HG03460 (cell line): ENCODE data around the gene C9orf78.

Experiments used
- ATAC-seq: cut with Tn5 transposase; IDR thresholded peaks from one replicate; pipeline ENCODE4 v1.9.1; 2021; ENCODE audit not compliant: unreplicated experiment

Gene C9orf78, protein sequence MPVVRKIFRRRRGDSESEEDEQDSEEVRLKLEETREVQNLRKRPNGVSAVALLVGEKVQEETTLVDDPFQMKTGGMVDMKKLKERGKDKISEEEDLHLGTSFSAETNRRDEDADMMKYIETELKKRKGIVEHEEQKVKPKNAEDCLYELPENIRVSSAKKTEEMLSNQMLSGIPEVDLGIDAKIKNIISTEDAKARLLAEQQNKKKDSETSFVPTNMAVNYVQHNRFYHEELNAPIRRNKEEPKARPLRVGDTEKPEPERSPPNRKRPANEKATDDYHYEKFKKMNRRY

DNA sequence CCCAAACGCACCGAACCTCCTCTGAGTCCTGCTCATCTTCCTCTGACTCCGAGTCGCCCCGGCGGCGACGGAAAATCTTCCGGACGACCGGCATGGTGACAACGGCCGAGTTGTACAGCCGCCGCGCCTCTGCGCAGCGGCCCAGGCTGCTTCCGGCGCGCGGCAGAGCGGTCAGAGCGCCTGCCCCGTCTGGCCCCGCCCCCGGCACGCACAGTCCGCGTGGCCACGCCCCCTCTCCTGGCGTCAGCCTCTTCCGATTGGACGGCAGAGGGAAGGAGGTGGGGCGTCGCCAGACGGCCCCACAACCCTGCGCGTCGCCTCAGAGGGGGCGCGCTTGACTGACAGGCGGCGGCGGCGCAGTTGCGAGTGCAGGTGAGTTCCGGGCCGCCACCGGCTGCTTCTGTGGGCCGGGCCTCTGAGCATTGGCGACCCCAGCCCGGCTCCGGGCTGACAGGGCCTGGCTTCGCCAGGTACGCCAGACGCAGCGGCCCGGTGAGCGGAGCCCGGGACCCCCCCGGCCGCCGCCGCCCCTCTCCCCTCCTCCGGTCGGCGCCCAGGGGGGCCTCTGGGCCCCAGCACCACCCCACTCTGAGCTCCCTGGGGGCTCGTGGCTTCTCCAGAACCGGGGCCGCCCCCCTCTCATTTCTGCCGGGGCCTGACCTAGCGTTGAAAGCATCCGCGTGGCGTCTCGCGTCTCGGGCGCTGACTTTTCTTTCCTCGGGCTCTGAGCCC, at the start of gene C9orf78, which contains the start of gene USP20:
Gene C9orf78, minus strand, starts transcription at position 148 of the 732 bp plus-strand sequence. Its CDS starts 54 bp downstream, at position 94.
Gene USP20, plus strand, starts transcription at position 331 of the 732 bp plus-strand sequence. CDS start 17,098 bp downstream, outside the sequence.
- peak; percentile 93 for ATAC-seq

DNA sequence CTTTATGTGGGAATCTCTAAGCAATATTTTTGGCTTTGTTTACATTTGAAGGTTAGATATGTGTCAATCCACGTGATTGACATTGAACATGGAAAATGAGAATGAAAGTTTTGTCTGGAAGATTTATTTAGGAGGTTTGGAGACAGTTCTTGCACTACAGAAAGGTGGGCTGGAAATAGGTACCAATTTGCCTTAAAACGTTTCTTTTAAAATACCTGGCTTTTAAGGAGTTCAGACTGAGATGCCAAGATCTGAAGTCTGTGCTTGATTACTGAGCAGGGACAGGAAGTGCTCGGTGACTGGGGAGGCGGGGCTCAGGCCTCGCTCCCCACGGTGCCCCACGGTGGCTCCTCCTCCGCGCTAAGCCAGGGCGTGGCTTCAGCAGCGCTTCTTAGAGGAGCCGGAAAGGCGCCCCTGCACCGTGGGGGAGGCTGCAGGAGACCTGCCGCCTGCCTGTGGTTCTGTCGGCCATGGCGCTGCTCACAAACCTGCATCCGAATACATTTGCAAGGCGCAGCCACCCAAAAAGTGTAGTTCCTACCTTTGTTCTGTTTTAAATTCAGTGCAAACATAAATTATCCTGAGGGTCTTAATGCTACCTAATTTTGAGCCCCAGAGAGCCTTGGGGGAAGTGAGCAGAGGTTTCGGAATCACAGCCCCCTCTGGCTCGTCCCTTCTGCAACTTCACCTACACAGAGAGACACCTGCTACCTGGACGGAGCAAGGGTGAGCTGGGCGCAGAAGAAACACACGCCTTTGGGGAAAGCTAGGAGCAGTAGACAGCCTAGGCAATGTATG, 49.3 kb upstream of the C9orf78 start:
- peak; percentile 34 for ATAC-seq

DNA sequence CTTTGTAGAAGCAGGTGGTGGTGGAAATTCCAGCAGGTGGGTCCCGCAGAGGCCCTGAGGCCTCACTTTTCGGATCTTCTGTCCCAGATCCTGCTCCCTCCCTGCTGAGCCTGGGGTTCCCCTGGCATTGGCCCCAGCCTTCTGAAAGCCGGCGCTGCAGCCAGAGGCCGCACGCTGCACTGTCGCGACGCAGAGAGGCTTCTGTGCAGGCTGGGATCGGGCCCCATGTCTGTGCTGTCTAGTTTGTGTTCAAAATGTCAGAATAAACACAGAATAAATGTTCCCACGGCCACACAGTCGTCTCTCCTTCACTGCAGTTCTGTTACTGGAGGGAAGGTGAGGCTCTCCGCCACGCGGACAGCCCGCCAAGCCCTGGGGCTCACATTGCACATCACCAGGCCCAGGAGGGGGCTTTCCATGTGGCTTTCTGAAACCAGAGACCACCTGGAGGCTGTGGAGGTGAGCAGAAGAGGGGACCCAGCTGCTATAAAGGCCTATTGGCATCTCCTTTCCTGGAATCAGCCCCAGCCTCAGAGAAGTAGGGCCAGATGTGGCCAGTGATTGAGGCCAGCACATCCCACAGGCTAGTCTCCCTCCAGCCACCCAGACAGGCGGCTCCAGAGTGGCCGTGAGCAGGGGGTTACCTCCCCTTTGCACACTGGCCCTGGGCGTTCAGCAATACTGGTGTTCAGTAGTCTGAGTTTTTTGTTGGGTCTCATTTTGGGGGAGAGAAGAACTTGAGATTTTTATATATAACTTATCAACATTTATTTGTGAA, 46.7 kb upstream of the C9orf78 start:
- no peak for ATAC-seq

DNA sequence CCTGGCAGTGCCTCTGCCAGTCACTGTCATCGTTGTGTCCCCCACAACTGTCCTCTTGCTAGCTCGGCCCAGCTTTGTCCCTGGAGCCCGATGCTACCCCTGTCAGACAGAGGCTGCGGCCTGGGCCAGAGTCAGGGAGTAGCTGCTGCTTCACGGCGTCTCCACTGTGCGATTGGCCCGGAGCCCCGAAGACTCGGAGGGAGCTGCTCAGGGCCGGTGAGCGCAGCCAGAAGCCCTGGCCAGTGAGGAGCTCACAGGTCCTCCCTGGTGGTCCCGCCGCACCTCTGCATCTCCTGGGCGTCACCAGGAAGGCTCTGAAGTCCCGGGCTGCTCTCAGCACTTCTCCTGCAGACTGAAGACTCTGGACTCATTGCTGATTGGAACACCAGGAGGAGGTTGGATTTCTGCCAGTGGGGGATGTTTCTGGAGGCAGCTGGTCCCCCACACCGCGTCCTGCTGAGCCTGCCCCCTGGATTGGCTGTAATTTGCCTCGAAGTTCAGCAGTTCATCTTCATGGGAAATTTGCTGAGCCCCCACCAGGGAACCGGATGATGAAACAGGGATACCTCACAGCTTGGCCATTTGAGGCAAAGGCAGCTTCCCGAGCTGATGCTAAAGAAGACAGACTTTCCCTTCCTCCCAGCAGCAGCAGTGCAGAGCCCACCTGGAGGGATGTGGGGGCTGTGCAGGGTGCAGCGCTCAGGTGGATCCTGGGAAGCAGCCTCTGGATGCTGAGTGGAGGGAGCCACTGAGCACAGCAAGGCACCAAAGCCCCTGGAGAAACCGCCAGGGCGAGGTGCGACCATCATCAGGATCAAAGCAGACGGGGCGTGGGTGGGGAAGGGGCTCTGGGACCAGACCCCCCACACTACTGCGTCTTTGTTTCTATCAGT, 45.8 kb upstream of the C9orf78 start:
- ATAC-seq: no peak

DNA sequence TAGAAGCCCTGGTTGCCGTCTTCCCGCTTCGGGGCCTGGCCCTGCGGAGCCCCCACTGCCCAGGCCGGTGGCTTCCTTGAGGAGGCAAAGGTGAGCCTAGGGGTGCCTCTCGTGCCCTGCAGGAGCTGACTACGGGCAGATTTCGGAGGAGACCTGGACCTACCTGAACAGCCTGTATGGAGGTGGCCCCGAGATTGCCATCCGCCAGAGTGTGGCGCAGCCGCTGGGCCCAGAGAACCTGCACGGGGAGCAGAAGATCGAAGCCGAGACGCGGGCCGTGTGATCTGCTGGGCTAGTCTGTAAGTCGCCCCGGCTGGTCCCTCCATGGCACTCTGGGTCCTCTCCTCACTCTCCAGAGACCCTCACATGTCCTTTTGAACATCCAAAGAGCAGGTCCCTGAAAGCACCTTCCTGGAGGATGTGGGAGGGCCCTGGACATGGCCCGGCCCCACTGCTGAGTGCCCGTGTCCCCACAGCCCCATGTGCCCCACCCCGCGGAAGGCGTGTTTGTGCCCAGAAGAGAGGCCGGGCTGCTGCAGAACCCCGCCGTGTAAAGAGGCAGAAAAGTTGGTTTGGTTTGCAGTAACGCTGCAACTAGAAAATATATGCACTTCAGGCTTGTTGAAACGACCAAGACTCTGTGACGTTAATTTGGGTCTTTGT, 45.0 kb upstream of the C9orf78 start:
- no peak for ATAC-seq

GRCh38 chr9:129879103-129879699, 44.1 kb upstream of the C9orf78 start:
- no peak for ATAC-seq

DNA sequence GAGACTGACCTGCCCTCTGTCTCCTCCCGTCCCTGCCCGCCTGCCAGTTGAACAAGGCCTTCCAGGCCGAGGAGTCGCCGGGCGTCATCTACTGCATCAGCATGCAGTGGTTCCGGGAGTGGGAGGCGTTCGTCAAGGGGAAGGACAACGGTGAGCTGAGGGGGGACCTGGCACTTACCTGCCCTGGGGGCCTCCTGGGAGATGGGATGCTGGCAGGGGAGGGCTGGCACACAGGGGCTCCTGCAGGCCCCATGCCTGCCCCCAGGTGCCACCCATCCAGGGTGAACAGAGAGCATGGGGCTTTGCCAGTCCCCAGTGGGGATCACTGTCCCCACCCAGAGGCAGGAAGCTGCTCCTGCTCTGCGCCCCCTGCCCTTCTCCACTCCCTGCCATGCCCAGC, 43.2 kb upstream of the C9orf78 start:
- ATAC-seq: no peak

DNA sequence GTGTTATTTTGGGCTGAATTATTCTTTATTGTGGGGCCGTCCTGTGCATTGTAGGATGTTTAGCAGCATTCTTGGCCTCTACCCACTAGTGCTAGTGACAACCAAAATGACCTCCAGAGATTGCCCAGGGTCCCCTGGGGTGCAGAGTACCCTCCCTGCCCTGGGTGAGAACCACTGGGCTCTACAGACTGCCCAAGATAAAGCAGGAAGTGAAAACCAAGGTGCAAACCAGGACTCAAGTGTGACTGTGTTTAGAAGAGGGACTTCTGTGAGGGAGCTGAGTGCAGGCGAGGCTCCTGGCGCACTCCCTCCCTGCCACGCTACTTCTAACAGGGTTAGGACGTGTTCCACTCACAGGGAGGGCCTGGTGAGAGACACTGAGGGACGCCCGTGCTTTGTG, 41.7 kb upstream of the C9orf78 start:
- ATAC-seq: no peak

- ATAC-seq: no peak
Observed at GRCh38 chr9:129875687-129876395, 40.8 kb upstream of the C9orf78 start.

GRCh38 chr9:129875181-129875611, 40.1 kb upstream of the C9orf78 start:
- ATAC-seq: no peak

DNA sequence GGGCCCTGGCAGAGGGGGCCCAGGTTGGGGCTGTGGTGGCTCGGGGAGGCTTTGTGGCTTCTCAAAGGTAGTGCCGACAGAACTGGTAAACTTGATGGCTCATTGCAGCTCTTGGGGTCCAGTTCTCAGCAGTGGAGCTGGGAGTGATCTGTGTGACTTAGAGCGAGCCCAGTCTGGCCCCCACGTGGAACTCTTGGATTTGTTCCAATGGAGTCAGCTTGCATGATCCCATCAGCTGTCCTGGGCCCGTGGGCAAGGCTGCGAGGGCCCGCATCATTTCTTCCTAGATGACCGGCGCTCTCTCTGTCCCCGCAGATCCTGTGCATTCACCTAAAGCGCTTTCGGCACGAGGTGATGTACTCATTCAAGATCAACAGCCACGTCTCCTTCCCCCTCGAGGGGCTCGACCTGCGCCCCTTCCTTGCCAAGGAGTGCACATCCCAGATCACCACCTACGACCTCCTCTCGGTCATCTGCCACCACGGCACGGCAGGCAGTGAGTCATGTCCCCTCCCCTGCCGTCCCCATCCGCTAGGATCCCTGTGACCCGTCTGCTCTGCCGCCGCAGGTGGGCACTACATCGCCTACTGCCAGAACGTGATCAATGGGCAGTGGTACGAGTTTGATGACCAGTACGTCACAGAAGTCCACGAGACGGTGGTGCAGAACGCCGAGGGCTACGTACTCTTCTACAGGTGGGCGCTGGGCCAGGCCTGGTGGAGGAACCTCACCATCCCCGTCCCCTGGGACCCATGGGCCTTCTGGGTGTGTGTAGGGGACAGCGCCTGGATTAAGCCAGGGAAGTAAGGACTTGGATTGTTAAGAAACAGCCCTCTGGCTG, 39.4 kb upstream of the C9orf78 start:
- ATAC-seq: no peak

- no peak for ATAC-seq
Observed at GRCh38 chr9:129873563-129874190, 38.6 kb upstream of the C9orf78 start.

GRCh38 chr9:129871046-129871445, 36.0 kb upstream of the C9orf78 start:
- ATAC-seq: no peak

GRCh38 chr9:129869585-129870501, 34.8 kb upstream of the C9orf78 start:
- ATAC-seq: no peak

DNA sequence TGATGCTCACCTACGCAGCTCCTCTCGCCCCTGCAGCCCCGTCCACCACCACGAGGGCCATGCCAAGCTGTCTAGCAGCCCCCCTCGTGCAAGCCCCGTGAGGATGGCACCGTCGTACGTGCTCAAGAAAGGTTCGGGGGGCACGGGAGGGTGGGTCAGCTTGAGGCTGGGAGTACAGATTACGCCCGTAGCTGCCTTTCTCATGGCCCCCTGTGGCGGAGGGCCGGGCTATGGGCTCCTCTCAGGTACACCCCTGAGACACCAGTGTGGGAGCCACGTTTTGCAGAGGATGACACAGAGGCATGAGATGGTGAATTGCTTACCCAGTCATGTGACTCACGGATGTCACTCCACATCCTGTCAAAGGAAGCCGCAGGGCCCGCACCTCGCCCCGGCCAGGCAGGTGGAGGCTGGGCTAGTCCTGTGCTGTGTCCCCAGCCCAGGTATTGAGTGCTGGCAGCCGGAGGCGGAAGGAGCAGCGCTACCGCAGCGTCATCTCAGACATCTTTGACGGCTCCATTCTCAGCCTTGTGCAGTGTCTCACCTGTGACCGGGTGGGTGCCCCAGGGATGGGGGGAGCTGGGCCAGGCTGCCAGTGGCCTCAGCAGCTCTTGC, 33.9 kb upstream of the C9orf78 start:
- no peak for ATAC-seq
